GM18505 (cell line): ENCODE results near the gene TTR.

Source experiments
- ATAC-seq: cut with Tn5 transposase; IDR thresholded peaks from one replicate; pipeline ENCODE4 v1.9.1; 2021; ENCODE audit not compliant: unreplicated experiment
- POLR2A ChIP-seq: IDR thresholded peaks from 4 replicates; pipeline ENCODE4 v1.6.1; 2011; ENCODE audit warnings: borderline replicate concordance; ENCODE audit not compliant: insufficient read depth, insufficient read length; ENCODE audit errors: extremely low read depth

TTR gene

GRCh38 chr18:31591113-31591512, 564 bp upstream of the TTR start:
- no peak for ATAC-seq
- no peak for TF ChIP-seq POLR2A

DNA sequence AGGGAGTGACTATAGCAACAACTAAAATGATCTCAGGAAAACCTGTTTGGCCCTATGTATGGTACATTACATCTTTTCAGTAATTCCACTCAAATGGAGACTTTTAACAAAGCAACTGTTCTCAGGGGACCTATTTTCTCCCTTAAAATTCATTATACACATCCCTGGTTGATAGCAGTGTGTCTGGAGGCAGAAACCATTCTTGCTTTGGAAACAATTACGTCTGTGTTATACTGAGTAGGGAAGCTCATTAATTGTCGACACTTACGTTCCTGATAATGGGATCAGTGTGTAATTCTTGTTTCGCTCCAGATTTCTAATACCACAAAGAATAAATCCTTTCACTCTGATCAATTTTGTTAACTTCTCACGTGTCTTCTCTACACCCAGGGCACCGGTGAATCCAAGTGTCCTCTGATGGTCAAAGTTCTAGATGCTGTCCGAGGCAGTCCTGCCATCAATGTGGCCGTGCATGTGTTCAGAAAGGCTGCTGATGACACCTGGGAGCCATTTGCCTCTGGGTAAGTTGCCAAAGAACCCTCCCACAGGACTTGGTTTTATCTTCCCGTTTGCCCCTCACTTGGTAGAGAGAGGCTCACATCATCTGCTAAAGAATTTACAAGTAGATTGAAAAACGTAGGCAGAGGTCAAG, 955 bp downstream of the TTR start:
- ATAC-seq = no peak
- TF ChIP-seq POLR2A = no peak

DNA sequence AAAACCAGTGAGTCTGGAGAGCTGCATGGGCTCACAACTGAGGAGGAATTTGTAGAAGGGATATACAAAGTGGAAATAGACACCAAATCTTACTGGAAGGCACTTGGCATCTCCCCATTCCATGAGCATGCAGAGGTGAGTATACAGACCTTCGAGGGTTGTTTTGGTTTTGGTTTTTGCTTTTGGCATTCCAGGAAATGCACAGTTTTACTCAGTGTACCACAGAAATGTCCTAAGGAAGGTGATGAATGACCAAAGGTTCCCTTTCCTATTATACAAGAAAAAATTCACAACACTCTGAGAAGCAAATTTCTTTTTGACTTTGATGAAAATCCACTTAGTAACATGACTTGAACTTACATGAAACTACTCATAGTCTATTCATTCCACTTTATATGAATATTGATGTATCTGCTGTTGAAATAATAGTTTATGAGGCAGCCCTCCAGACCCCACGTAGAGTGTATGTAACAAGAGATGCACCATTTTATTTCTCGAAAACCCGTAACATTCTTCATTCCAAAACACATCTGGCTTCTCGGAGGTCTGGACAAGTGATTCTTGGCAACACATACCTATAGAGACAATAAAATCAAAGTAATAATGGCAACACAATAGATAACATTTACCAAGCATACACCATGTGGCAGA, 3.6 kb downstream of the TTR start:
- TF ChIP-seq POLR2A = no peak
- ATAC-seq = no peak

DNA sequence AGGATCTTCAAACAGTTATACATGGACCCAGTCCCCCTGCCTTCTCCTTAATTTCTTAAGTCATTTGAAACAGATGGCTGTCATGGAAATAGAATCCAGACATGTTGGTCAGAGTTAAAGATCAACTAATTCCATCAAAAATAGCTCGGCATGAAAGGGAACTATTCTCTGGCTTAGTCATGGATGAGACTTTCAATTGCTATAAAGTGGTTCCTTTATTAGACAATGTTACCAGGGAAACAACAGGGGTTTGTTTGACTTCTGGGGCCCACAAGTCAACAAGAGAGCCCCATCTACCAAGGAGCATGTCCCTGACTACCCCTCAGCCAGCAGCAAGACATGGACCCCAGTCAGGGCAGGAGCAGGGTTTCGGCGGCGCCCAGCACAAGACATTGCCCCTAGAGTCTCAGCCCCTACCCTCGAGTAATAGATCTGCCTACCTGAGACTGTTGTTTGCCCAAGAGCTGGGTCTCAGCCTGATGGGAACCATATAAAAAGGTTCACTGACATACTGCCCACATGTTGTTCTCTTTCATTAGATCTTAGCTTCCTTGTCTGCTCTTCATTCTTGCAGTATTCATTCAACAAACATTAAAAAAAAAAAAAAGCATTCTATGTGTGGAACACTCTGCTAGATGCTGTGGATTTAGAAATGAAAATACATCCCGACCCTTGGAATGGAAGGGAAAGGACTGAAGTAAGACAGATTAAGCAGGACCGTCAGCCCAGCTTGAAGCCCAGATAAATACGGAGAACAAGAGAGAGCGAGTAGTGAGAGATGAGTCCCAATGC, 4.6 kb downstream of the TTR start:
- TF ChIP-seq POLR2A = no peak
- ATAC-seq = no peak

DNA sequence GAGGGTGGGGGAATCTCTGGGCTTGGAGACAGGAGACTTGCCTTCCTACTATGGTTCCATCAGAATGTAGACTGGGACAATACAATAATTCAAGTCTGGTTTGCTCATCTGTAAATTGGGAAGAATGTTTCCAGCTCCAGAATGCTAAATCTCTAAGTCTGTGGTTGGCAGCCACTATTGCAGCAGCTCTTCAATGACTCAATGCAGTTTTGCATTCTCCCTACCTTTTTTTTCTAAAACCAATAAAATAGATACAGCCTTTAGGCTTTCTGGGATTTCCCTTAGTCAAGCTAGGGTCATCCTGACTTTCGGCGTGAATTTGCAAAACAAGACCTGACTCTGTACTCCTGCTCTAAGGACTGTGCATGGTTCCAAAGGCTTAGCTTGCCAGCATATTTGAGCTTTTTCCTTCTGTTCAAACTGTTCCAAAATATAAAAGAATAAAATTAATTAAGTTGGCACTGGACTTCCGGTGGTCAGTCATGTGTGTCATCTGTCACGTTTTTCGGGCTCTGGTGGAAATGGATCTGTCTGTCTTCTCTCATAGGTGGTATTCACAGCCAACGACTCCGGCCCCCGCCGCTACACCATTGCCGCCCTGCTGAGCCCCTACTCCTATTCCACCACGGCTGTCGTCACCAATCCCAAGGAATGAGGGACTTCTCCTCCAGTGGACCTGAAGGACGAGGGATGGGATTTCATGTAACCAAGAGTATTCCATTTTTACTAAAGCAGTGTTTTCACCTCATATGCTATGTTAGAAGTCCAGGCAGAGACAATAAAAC, 6.5 kb downstream of the TTR start:
- no peak for ATAC-seq
- TF ChIP-seq POLR2A = no peak

DNA sequence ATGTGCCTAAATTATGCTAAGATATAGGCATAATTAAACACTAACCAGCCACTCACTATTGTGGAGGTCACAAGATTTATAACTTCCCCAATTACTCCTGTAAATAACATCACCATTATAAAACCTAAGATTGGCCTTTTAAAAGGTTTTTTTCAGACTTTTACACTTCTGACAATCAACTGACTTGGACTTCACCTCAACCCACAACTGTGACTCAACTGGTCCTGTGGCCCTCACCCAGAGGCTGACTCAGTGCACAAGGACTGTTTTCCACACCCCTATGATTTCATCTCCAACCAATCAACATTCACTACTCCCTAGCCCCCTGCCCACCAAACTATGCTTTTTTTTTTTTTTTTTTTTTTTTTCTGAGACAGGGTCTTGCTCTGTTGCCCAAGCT, 11.6 kb downstream of the TTR start:
- ATAC-seq = no peak

GRCh38 chr18:31606265-31606664, 14.6 kb downstream of the TTR start:
- no peak for TF ChIP-seq POLR2A
- ATAC-seq = no peak

More for the DNA sequence above, 11.6 kb downstream of the TTR start:
- TF ChIP-seq POLR2A = no peak

DNA sequence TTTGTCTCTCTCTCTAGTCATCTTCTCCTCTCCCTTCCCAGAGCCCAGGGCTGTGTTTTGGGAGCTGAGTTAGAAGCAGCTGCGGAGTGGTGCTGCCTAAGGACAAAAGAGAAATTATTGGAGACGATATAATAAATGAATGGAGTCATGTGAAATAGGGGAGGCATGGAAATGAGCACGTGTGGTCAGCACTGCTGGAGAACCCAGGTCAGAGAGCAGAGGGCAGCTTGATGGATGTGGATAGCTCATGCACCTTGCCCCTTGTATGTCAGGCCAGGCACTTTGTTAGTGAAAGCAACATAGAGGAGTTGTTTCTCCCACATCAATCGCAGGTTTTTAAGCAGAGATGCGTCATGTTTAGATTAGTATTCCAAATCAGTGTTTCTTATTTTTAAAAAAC, 15.7 kb downstream of the TTR start:
- no peak for ATAC-seq
- TF ChIP-seq POLR2A = no peak

- no peak for ATAC-seq
- no peak for TF ChIP-seq POLR2A
These were observed 18.2 kb downstream of the TTR start for GRCh38 chr18:31609886-31610285.

- no peak for ATAC-seq
- TF ChIP-seq POLR2A = no peak
These were observed 18.9 kb downstream of the TTR start for GRCh38 chr18:31610286-31611205.

- TF ChIP-seq POLR2A = no peak
These were observed 19.8 kb downstream of the TTR start for GRCh38 chr18:31611511-31611910.

DNA sequence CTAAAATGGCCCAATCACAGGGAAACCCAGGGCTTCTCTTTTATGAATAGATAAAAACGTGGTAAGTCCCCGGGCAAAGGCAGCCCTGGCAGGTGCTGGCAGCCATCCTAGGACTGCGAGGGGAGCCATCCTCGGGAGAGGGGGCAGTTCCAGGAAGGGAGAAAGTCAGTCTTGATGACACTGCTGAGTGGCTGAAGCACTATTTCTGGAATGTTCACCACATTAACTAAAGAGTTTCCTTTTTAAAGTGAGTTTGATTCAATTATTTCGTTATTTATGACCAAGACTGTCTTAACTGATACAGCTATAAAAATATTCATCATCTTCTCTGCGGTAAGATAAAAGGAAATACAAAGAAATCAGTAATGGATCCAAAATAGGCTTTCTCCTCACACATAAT, 20.4 kb downstream of the TTR start:
- ATAC-seq = no peak
- no peak for TF ChIP-seq POLR2A

More at GRCh38 chr18:31611511-31611910, 19.8 kb downstream of the TTR start:
- ATAC-seq = no peak

DNA sequence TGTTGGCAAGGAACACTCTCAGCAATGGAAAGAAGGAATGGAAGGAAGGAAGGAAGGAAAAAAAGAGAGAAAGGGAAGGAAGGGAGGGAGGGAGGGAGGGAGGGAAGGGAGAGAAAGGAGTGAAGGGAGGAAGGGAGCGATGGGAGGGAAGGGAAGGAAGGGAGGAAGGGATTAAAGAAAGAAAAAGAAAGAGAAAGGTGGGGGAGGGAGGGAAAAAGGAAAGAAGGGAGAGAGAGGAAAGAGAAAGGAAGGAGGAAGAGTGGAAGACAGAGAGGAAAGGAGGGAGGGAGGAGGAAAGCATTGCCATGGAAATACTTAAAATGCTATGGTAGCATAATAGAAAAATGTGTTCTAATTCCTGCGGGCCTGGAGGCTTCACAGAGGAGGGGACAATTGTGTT, 22.4 kb downstream of the TTR start:
- no peak for TF ChIP-seq POLR2A
- ATAC-seq = no peak

DNA sequence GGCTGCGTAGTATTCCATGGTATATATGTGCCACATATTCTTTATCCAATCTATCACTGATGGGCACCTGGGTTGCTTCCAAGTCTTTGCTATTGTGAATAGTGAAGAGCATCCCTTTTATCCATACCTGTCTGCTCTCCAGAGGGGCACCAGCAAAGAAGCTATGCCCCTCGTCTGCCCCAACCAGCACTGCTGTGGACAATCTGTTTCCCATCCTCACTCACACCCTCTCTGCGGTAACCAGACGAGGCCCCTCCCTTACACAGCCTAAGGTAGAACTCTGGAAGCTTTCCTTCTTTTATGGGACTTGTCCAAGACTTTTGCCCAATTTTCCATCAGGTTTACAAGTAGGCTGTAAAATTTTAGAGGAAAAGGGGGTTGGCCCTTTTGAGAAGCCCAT, 24.9 kb downstream of the TTR start:
- no peak for ATAC-seq
- TF ChIP-seq POLR2A = no peak
